Activated CD4-positive, alpha-beta T cell treated with anti-CD3 and anti-CD28 coated beads for 36 hours (primary cell): ENCODE measurements around the gene MOB3B. TPM values are rescaled to one million over a fixed set of nuclear protein-coding genes. Genes with fewer than 3 reads are reported as not detected.

Source experiments
- ATAC-seq: fragments of 200-7000 bp; cut with Tn5 transposase; one replicate; pipeline ENCODE4 v1.10.0; 2021; ENCODE audit warnings: mild to moderate bottlenecking, moderate library complexity
- CTCF ChIA-PET: fragments of 350-600 bp; sonication (Branson Sonifier 250); formaldehyde crosslinking; loops from one replicate; lab custom pipeline; 2021; ENCODE audit warnings: antibody characterized with exemption; lab: Charles Lee
- POLR2A ChIA-PET: fragments of 350-600 bp; sonication (Branson Sonifier 250); formaldehyde crosslinking; loops from one replicate; lab custom pipeline; 2021; ENCODE audit warnings: antibody characterized with exemption, inconsistent platforms; lab: Charles Lee
- DNase-seq: peaks from one replicate; pipeline ENCODE4 v3.0.0-alpha.2; 2020
- H3K27ac Mint-ChIP-seq: one replicate; pipeline ENCODE4 v1.8.0; 2021; ENCODE audit warnings: mixed read lengths
- H3K27me3 Mint-ChIP-seq: one replicate; pipeline ENCODE4 v1.8.0; 2021; ENCODE audit warnings: mixed read lengths
- H3K36me3 Mint-ChIP-seq: one replicate; pipeline ENCODE4 v1.8.0; 2021; ENCODE audit warnings: low read depth, mixed read lengths
- H3K4me1 Mint-ChIP-seq: one replicate; pipeline ENCODE4 v1.8.0; 2021; ENCODE audit warnings: mixed read lengths
- H3K4me3 Mint-ChIP-seq: one replicate; pipeline ENCODE4 v1.8.0; 2021; ENCODE audit warnings: mild to moderate bottlenecking, moderate library complexity, mixed read lengths
- H3K9me3 Mint-ChIP-seq: one replicate; pipeline ENCODE4 v1.8.0; 2021; ENCODE audit warnings: low read depth, mixed read lengths
- intact Hi-C, 2 experiments: fragments of 100-400 bp; cut with DNase I in 1 of 2; cut with micrococcal nuclease in 1 of 2; formaldehyde crosslinking; loops; one replicate each; pipeline versions ENCODE4 v1.14.2 to v1.15.1; 2022 to 2024; cut with DNase I, micrococcal nuclease
- total RNA-seq, 2 experiments: library from RNA; stranded (reverse); gene quantifications; one replicate each; pipeline ENCODE4 v1.2.3, GENCODE V29; 2021

MOB3B gene
- total RNA-seq, 2 experiments from 2014 or later: 0.80 to 0.88 TPM

DNA sequence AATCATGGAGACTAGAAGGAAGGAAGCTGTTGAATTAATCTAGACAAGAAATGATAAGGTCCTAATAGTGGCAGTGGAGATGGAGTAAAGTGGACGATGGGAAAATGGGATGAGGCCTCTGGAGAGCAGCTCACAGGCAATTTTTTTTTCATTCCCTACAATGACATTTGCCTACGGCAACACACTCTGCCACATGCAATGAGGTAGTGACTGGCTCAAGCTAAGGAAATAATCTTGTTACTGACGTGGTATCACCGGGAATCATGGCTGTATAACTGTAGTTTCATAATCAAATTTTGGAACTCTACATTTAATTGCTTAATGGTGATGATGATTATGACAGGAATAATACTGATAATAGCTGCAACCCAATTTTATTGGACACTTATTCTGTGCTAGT is 12.1 kb upstream of the MOB3B start:
- Mint-ChIP-seq H3K4me1 (no peaks in the 10 kb centered on the region), H3K9me3 (no peaks in the 10 kb centered on the region), H3K36me3 (peaks cover 13% of the 10 kb centered on the region), H3K27me3 (no peaks in the 10 kb centered on the region), H3K4me3 (no peak overlapping the region), H3K27ac (no peak overlapping the region)
- intact Hi-C loops: no loop called here
- POLR2A ChIA-PET: no interaction called here
- CTCF ChIA-PET: interaction anchor here (1.0 kb wide), 1 partner anchor 18 kb away, joined by 3 read pairs; no protein-coding TSS in a partner anchor
- ATAC-seq (no peak), DNase-seq (no peak)

DNA sequence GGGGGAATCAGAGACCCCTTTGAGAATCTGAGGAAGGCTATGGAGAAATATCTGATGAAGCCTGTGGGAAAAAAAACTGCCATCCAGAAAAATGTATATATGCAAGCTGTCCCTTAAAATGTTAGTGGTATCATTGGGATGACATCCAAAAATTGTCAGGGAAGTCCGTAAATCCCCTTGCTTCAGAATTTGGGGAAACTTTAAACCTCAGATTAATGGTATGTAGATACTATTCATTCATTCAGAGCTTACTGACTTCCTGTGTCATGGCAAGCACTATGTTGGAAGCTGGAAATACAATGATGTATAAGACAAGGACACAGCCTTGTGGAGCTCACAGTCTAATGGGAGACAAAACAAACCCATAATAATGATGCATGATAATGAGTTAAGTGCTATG is 10.9 kb upstream of the MOB3B start:
- H3K4me3 Mint-ChIP-seq: no peak overlapping the region
- peaks cover 17% of the 10 kb centered on the region for H3K36me3 Mint-ChIP-seq
- no peaks in the 10 kb centered on the region for H3K4me1 Mint-ChIP-seq
- no peak for ATAC-seq
- CTCF ChIA-PET: interaction anchor here (2.0 kb wide), 1 partner anchor 11 kb away, joined by 8 read pairs; the partner anchor contains the start of gene MOB3B
- no peaks in the 10 kb centered on the region for H3K9me3 Mint-ChIP-seq
- no peaks in the 10 kb centered on the region for H3K27me3 Mint-ChIP-seq
- POLR2A ChIA-PET: no interaction called here
- intact Hi-C loops: no loop called here
- DNase-seq: no peak
- no peak overlapping the region for H3K27ac Mint-ChIP-seq

DNA sequence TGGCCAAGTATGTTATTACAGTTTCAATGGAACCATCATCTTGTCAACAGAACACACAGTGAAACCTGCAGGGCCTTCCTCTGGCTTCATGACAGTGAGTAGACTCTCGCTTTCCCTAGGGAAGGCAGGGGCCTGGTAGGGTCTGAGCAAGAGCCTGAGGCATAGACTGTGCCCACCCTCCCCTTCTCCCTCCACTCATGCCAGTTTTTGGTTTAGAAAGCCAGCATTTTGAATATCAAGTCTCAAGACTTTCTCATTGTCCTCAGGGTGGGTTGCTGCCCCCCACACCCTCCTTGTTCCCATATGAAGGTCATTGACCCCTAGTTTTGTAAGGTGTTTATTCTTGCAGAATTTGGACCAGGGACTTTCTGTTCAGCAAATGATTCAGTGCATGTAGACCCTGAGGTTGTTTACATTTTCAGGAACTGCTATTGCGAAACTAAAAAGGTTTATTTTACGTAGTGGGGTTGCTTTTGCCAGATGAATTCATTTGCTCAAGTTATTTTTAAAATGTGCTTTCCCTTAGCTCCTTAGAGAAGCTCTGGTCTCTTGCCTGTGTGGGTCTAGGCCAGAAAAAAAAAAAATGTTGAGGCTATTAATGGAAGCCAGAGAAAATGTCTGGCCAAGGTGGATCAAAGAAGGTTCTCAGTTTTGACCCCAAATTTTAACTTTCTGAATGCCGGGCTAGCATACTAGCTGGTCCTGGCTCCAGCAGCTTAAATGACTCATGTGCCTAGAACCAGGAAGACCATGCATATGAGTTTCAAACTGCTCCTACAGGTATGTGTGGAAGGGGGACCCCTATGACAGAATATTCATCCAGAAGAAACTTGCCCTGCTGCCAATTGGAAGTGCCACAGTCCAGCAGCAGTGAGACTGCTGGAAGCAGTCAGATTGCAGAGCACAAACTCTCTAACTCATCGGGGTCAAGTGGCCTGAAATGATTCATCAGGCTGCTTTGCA is 10.1 kb upstream of the MOB3B start:
- intact Hi-C loops: loop anchor here in 1 of 2 experiments (10.0 kb wide), 1 partner anchor 65 kb away; no protein-coding TSS in a partner anchor
- no peak overlapping the region for H3K27ac Mint-ChIP-seq
- H3K4me3 Mint-ChIP-seq: no peak overlapping the region
- no peak for DNase-seq
- CTCF ChIA-PET: interaction anchor here (0.6 to 2.0 kb wide), 2 partner anchors 10 to 317 kb away, joined by 4 to 8 read pairs; partner anchors contain the start of gene MOB3B
- H3K9me3 Mint-ChIP-seq: no peaks in the 10 kb centered on the region
- no peaks in the 10 kb centered on the region for H3K27me3 Mint-ChIP-seq
- POLR2A ChIA-PET: no interaction called here
- no peak for ATAC-seq
- no peaks in the 10 kb centered on the region for H3K4me1 Mint-ChIP-seq
- H3K36me3 Mint-ChIP-seq: peaks cover 17% of the 10 kb centered on the region

DNA sequence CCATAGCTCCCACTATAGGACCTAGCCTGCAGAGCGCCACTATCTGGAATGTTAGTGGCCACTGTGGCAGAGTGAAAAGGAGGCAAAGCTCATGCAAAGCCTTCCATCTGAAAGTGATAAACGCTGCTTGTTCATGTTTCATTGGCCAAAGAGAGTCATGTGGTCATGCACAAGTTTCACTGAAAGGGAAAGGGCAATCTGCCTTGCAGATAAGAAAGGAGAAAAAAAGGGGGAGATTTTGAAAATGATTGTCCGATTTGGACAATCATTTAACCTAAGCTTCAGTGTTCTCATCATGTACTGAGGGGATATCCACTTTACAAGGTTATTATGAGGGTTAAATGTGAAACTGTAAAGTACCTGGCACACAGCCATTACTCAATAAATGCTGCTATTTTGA is 9.0 kb upstream of the MOB3B start:
- ChIA-PET CTCF (interaction anchor here (0.9 kb wide), 1 partner anchor 42 kb away, joined by 3 read pairs; no protein-coding TSS in a partner anchor), POLR2A (no interaction called here)
- peaks cover 13% of the 10 kb centered on the region for H3K36me3 Mint-ChIP-seq
- no peaks in the 10 kb centered on the region for H3K4me1 Mint-ChIP-seq
- H3K27ac Mint-ChIP-seq: no peak overlapping the region
- ATAC-seq (no peak), DNase-seq (no peak)
- H3K9me3 Mint-ChIP-seq: no peaks in the 10 kb centered on the region
- no peaks in the 10 kb centered on the region for H3K27me3 Mint-ChIP-seq
- H3K4me3 Mint-ChIP-seq: no peak overlapping the region
- intact Hi-C loops: loop anchor here in 1 of 2 experiments (10.0 kb wide), 1 partner anchor 66 kb away; no protein-coding TSS in a partner anchor

DNA sequence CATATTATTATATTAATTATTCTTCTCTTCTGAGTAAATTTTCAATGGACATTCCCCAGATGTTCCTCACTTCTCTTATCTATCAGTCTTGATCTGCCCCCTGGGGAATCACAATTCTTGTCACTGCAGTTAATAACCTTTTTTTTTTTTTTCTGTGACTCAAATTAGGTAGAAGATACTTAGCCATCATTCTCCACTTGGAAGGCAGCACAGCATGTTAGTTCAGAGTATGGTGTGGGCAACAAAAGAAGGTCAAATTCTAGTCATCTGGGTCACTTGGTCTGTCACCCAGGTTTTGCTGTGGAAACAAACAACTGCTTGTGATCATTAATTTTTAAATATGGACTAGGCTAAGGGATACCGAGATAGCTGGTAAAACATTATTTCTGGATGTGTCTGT is 8.1 kb upstream of the MOB3B start:
- Mint-ChIP-seq H3K27me3 (no peaks in the 10 kb centered on the region), H3K36me3 (peaks cover 10% of the 10 kb centered on the region), H3K4me1 (no peaks in the 10 kb centered on the region), H3K4me3 (no peak overlapping the region), H3K9me3 (no peaks in the 10 kb centered on the region), H3K27ac (no peak overlapping the region)
- intact Hi-C loops: loop anchor here in 1 of 2 experiments (10.0 kb wide), 1 partner anchor 67 kb away; no protein-coding TSS in a partner anchor
- POLR2A ChIA-PET: no interaction called here
- no peak for DNase-seq
- ATAC-seq: no peak
- CTCF ChIA-PET: interaction anchor here (0.6 to 0.9 kb wide), 4 partner anchors 14 to 483 kb away, joined by 3 read pairs; partner anchors contain the start of gene IFNK

DNA sequence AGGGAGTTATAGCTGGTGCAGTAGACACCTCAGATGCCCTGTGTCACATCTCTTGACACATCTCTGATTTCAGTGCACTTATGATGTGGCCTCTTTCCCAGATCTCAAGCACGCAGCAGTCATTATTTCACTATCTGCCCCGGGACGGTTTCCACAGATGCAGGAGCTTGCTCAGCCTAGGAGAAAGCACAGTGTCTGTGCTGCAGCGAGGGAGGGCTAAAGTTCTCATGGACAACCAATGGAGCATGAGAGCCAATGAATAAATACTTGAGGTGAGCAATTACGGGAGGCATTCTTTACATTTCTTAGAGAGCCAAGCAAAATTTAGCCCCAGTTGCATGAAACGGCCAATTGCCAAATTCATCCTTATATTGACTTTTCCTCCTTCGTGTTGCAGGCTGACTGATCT is 7.4 kb upstream of the MOB3B start:
- ATAC-seq (no peak), DNase-seq (no peak)
- Mint-ChIP-seq H3K4me1 (no peaks in the 10 kb centered on the region), H3K4me3 (no peak overlapping the region), H3K9me3 (no peaks in the 10 kb centered on the region), H3K27me3 (no peaks in the 10 kb centered on the region), H3K27ac (no peak overlapping the region), H3K36me3 (peaks cover 7% of the 10 kb centered on the region)
- intact Hi-C loops: loop anchor here in 1 of 2 experiments (10.0 kb wide), 1 partner anchor 68 kb away; no protein-coding TSS in a partner anchor
- POLR2A ChIA-PET: no interaction called here
- CTCF ChIA-PET: interaction anchor here (1.6 kb wide), 2 partner anchors 9 to 23 kb away, joined by 5 to 6 read pairs; no protein-coding TSS in a partner anchor

DNA sequence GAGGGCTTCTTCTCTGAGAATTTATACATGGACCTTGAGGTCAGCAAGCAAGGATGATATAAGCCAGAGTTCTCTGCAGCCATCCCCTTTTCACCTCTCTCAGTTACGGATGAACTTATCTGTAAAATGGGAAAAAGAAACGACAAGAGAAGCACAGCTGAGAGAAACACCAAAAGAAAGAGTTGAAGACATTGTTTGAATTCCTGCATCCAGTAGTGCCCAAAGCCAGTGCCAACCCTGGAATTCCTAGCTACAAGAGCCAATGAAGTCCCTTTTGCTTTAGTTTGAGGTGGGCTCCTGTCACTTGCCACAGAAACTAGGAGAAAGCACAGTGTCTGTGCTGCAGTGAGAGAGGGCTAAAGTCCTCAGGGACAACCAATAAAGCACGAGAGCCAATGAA is 6.6 kb upstream of the MOB3B start:
- H3K9me3 Mint-ChIP-seq: no peaks in the 10 kb centered on the region
- H3K27me3 Mint-ChIP-seq: no peaks in the 10 kb centered on the region
- ATAC-seq (no peak), DNase-seq (no peak)
- CTCF ChIA-PET: interaction anchor here (0.5 to 1.6 kb wide), 3 partner anchors 10 to 694 kb away, joined by 3 to 6 read pairs (median 5); no protein-coding TSS in a partner anchor
- H3K4me3 Mint-ChIP-seq: no peak overlapping the region
- no peak overlapping the region for H3K27ac Mint-ChIP-seq
- H3K4me1 Mint-ChIP-seq: no peaks in the 10 kb centered on the region
- H3K36me3 Mint-ChIP-seq: peaks cover 7% of the 10 kb centered on the region
- intact Hi-C loops: loop anchor here in 1 of 2 experiments (10.0 kb wide), 1 partner anchor 69 kb away; no protein-coding TSS in a partner anchor
- POLR2A ChIA-PET: no interaction called here

DNA sequence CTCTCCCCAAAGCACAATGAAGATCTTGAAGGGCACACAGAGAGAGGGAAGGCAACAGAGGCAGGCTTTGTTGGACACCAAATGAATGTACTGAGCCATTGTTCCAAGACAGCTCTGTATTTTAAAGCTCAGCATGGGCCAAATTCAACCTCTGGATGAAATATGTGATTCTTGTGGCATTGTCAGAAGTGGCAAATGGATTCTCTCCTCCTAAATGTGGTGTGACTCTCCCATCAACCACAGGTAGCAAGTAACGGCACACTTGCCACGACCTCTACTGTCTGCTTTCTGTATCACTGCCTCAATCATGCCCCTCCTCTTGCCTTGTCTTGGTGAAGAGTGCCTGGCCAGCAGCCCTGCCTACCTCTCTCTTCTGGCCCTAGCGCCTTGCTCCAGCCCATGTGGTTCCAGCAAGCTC is 6.1 kb upstream of the MOB3B start:
- ChIA-PET CTCF (interaction anchor here (1.6 kb wide), 2 partner anchors 11 to 24 kb away, joined by 5 to 6 read pairs; no protein-coding TSS in a partner anchor), POLR2A (no interaction called here)
- peak; percentile 71 for ATAC-seq
- intact Hi-C loops: loop anchor here in 1 of 2 experiments (10.0 kb wide), 1 partner anchor 69 kb away; no protein-coding TSS in a partner anchor
- Mint-ChIP-seq H3K36me3 (peaks cover 7% of the 10 kb centered on the region), H3K4me3 (no peak overlapping the region), H3K9me3 (no peaks in the 10 kb centered on the region), H3K27me3 (no peaks in the 10 kb centered on the region), H3K4me1 (no peaks in the 10 kb centered on the region), H3K27ac (no peak overlapping the region)
- DNase-seq: peak; percentile 11

DNA sequence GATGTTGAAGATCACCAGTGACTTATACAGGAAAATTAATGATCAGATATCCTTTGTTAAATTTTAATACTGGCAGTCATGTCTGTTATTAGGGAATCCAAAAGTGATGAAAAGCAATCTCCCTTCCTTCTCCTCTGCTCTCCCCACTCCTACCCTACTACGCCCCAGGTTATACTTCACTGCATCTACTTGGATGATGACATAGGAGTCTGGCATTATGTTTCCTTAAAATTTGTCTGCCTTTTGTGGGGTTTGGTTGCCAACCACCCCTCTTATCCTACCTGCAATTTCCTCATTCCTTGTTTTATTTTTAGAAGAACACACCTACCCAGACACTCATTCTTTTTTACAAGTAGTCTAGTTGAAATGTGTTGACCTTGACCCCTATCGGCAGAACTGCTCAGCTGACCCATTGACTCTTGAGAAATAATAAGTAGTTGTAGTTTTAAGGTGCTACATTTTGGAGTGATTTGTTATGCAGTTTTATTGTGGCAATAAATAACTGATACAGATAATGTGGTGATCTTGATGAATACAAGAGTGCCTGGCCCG is 5.1 kb upstream of the MOB3B start:
- H3K27me3 Mint-ChIP-seq: no peaks in the 10 kb centered on the region
- intact Hi-C loops: loop anchor here in 1 of 2 experiments (10.0 kb wide), 1 partner anchor 70 kb away; no protein-coding TSS in a partner anchor
- ChIA-PET POLR2A (no interaction called here), CTCF (interaction anchor here (2.3 kb wide), 1 partner anchor 202 kb away, joined by 12 read pairs; no protein-coding TSS in a partner anchor)
- peaks cover 2% of the 10 kb centered on the region for H3K4me1 Mint-ChIP-seq
- no peaks in the 10 kb centered on the region for H3K9me3 Mint-ChIP-seq
- ATAC-seq (no peak), DNase-seq (no peak)
- no peak overlapping the region for H3K4me3 Mint-ChIP-seq
- peaks cover 7% of the 10 kb centered on the region for H3K36me3 Mint-ChIP-seq
- H3K27ac Mint-ChIP-seq: no peak overlapping the region

DNA sequence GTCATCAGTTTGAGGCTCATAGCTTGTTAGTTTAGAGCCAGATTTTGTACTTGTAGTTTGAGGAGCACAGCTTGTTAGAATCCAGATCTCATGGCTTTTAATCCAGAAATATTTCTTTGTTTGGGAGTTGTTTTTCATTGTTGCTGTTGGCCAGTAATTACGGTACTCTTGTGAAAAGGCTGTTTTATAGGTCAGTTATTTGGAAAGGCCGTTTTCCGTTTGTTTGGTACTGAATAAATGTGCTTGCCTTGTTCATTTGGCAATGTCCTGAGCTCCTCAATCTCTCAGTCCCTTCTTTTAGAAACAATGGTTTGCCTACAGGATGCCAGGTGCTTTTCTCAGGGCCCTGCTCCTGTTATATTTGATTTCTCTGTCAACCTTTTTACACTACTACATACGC is 4.5 kb upstream of the MOB3B start:
- Mint-ChIP-seq H3K4me3 (no peak overlapping the region), H3K27ac (no peak overlapping the region), H3K4me1 (peaks cover 3% of the 10 kb centered on the region), H3K27me3 (no peaks in the 10 kb centered on the region), H3K9me3 (no peaks in the 10 kb centered on the region), H3K36me3 (peaks cover 7% of the 10 kb centered on the region)
- POLR2A ChIA-PET: no interaction called here
- intact Hi-C loops: loop anchor here in 1 of 2 experiments (10.0 kb wide), 1 partner anchor 71 kb away; no protein-coding TSS in a partner anchor
- CTCF ChIA-PET: interaction anchor here (0.8 to 2.3 kb wide), 3 partner anchors 11 to 201 kb away, joined by 3 to 12 read pairs (median 5); no protein-coding TSS in a partner anchor
- no peak for ATAC-seq
- no peak for DNase-seq

DNA sequence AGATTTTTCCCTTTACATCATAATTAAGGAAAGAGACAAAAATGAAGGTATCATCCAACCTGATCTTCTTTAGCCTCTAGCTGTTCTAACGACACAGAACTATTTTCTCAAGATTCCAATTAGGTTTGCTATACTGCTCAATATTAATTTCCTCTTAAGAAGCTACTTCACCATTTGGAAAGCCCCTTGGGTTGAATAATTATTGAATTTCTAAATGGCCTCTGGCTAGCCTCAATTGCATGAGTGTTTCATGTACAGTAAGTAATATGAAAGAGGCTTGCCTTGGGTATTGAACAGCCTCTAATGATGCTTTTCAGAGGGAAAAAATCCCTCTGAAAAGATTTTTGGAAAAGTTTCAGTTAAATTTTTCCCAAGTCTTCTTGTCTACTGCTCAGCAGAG is 3.7 kb upstream of the MOB3B start:
- Mint-ChIP-seq H3K4me1 (peaks cover 3% of the 10 kb centered on the region), H3K27me3 (no peaks in the 10 kb centered on the region), H3K27ac (no peak overlapping the region), H3K36me3 (peaks cover 7% of the 10 kb centered on the region), H3K4me3 (no peak overlapping the region), H3K9me3 (no peaks in the 10 kb centered on the region)
- no peak for ATAC-seq
- ChIA-PET CTCF (interaction anchor here (0.8 to 2.3 kb wide), 4 partner anchors 11 to 256 kb away, joined by 3 to 12 read pairs (median 4); no protein-coding TSS in a partner anchor), POLR2A (no interaction called here)
- no peak for DNase-seq
- intact Hi-C loops: loop anchor here (1.0 to 10.0 kb wide), 2 partner anchors 12 to 71 kb away; no protein-coding TSS in a partner anchor
